GM12878 (cell line): ENCODE results near the gene TTLL8. TPM values are rescaled to one million over a fixed set of nuclear protein-coding genes. Genes with fewer than 3 reads are reported as not detected.

Experiments used
- ATAC-seq: fragments of 200-7000 bp; cut with Tn5 transposase; 3 replicates; pipeline ENCODE4 v1.9.1; 2020; ENCODE audit warnings: mild to moderate bottlenecking, moderate library complexity
- BruUV-seq: library from RNA; stranded (reverse); fragments of 400-500 nt; replicated peaks from 2 replicates; lab custom pipeline; 2021; lab: Mats Ljungman, UMichigan
- CTCF ChIA-PET: fragments of 300-600 bp; sonication (Branson Sonifier 250); formaldehyde crosslinking; extraction: SDS; loops from one replicate; lab custom pipeline; 2021; ENCODE audit warnings: inconsistent platforms; lab: Yijun Ruan, JAX
- POLR2A ChIA-PET: fragments of 350-600 bp; formaldehyde crosslinking; extraction: SDS; loops from one replicate; lab custom pipeline; 2021; ENCODE audit warnings: inconsistent platforms; lab: Charles Lee
- RAD21 ChIA-PET: fragments of 300-600 bp; sonication (Branson Sonifier 250); formaldehyde crosslinking; loops from one replicate; lab custom pipeline; 2023; ENCODE audit warnings: antibody characterized with exemption; ENCODE audit not compliant: unreplicated experiment; lab: Charles Lee
- SMC1A ChIA-PET: fragments of 300-600 bp; sonication (Branson Sonifier 250); formaldehyde crosslinking; loops from one replicate; lab custom pipeline; 2023; ENCODE audit not compliant: unreplicated experiment, uncharacterized antibody; lab: Charles Lee
- DNase-seq: peaks from one replicate; pipeline ENCODE4 v3.0.0-alpha.2; 2011; ENCODE audit warnings: low read depth, low spot score
- FAIRE-seq: peaks from 3 replicates; lab custom pipeline; 2011; peaks lifted over from hg19 to GRCh38; lab: Jason Lieb, UNC
- H2AFZ ChIP-seq: 2 replicates; pipeline ENCODE4 v1.6.0; 2011; ENCODE audit warnings: low read depth, low read length, control low read depth; ENCODE audit not compliant: control insufficient read depth
- H3K27ac ChIP-seq: 2 replicates; pipeline ENCODE4 v1.5.1; 2011; ENCODE audit warnings: control low read depth; ENCODE audit not compliant: control insufficient read depth, insufficient read depth
- H3K27me3 ChIP-seq, 2 experiments: replicated peaks in 1 of 2; 2 replicates each; pipeline versions ENCODE4 v1.6.0 to v1.6.1; 2011; ENCODE audit warnings: low read length in 1 of 2; ENCODE audit not compliant: control insufficient read depth in 2 of 2, insufficient read depth in 2 of 2
- H3K36me3 ChIP-seq, 2 experiments: 2 replicates each; pipeline ENCODE4 v1.5.1; 2011; ENCODE audit warnings: low read length in 1 of 2; ENCODE audit not compliant: control insufficient read depth in 2 of 2, insufficient read depth in 2 of 2
- H3K4me1 ChIP-seq: 2 replicates; pipeline ENCODE4 v1.6.1; 2011; ENCODE audit warnings: mild to moderate bottlenecking, low read length, moderate library complexity, mixed read lengths; ENCODE audit not compliant: control insufficient read depth, insufficient read depth
- H3K4me2 ChIP-seq: 2 replicates; pipeline ENCODE4 v1.6.0; 2011; ENCODE audit warnings: control low read depth; ENCODE audit not compliant: control insufficient read depth, insufficient read depth
- H3K4me3 ChIP-seq: fragments of 200-600 bp; sonication (generic); 2 replicates; pipeline ENCODE4 v1.5.1; 2016
- H3K79me2 ChIP-seq: 2 replicates; pipeline ENCODE4 v1.6.0; 2011; ENCODE audit warnings: low read length; ENCODE audit not compliant: control insufficient read depth, insufficient read depth
- H3K9ac ChIP-seq: 2 replicates; pipeline ENCODE4 v1.8.0; 2011; ENCODE audit warnings: low read length, control low read depth, mixed read lengths; ENCODE audit not compliant: control insufficient read depth, insufficient read depth
- H3K9me3 ChIP-seq: replicated peaks from 3 replicates; pipeline ENCODE4 v1.5.1; 2011; ENCODE audit warnings: mild to moderate bottlenecking, low read length; ENCODE audit not compliant: control insufficient read depth, insufficient read depth
- H4K20me1 ChIP-seq: 2 replicates; pipeline ENCODE4 v1.6.0; 2011; ENCODE audit not compliant: control insufficient read depth, insufficient read depth
- GABPA ChIP-seq: IDR thresholded peaks from 2 replicates; pipeline ENCODE4 v1.6.1; 2014; ENCODE audit warnings: antibody characterized with exemption, low read depth, mild to moderate bottlenecking, inconsistent platforms
- IKZF1 ChIP-seq: fragments of 450-650 bp; conservative IDR thresholded peaks from 2 replicates; pipeline ENCODE4 v1.6.1; 2017; ENCODE audit warnings: antibody characterized with exemption, mild to moderate bottlenecking
- WGBS: methylation state at CpG from one replicate; pipeline ENCODE4 v1.1.6; 2016; ENCODE audit warnings: low lambda C conversion rate; ENCODE audit not compliant: insufficient replicate concordance, insufficient coverage; ENCODE audit errors: missing lambda C conversion rate; 5-methylcytosine and 5-hydroxymethylcytosine counted together
- in situ Hi-C: fragments of 300-500 bp; cut with MboI; formaldehyde crosslinking; loops from 9 replicates; pipeline ENCODE4 v1.14.3; 2018; ENCODE audit warnings: mixed read lengths
- intact Hi-C: fragments of 100-400 bp; cut with micrococcal nuclease; formaldehyde crosslinking; loops from one replicate; pipeline ENCODE4 v1.14.2; 2022; ENCODE audit not compliant: unreplicated experiment
- polyA plus RNA-seq, 11 experiments: library from polyadenylated mRNA; depleted of rRNA in 4 of 11; unstranded in 6 of 11; stranded (reverse) in 5 of 11; fragments of >200 nt; fragmentation: Nextera tagmentation in 4 of 11; fragmentation: Illumina TruSeq in 1 of 11; extraction: Ambion mirVana in 4 of 11; extraction: Trizol in 1 of 11; gene quantifications; 1 replicate in 1 of 11; 2 replicates in 10 of 11; pipeline versions ENCODE4 v1.2.1 to v1.2.3, GENCODE V29; 2011 to 2016; ENCODE audit warnings: inconsistent platforms in 2 of 11, missing spikeins in 2 of 11, low read depth in 1 of 11
- total RNA-seq, 4 experiments: library from RNA; depleted of rRNA in 3 of 4; stranded (reverse); fragments of >200 nt in 3 of 4; fragmentation: Illumina TruSeq in 1 of 4; extraction: Trizol in 1 of 4; gene quantifications; 2 replicates each; pipeline versions ENCODE4 v1.2.1 to v1.2.3, GENCODE V29; 2013 to 2021
- TF ChIP-seq, protein P1 (sequence below): fragments of 450-650 bp; IDR thresholded peaks from 2 replicates; pipeline ENCODE4 v1.6.1; 2017; ENCODE audit warnings: low read depth, mild to moderate bottlenecking, moderate library complexity

The TTLL8 gene
- total and polyA plus RNA-seq, 10 of the 15 experiments (the other 5 are each of a cell fraction or from before 2014, with no cell fraction given), result not detected

DNA sequence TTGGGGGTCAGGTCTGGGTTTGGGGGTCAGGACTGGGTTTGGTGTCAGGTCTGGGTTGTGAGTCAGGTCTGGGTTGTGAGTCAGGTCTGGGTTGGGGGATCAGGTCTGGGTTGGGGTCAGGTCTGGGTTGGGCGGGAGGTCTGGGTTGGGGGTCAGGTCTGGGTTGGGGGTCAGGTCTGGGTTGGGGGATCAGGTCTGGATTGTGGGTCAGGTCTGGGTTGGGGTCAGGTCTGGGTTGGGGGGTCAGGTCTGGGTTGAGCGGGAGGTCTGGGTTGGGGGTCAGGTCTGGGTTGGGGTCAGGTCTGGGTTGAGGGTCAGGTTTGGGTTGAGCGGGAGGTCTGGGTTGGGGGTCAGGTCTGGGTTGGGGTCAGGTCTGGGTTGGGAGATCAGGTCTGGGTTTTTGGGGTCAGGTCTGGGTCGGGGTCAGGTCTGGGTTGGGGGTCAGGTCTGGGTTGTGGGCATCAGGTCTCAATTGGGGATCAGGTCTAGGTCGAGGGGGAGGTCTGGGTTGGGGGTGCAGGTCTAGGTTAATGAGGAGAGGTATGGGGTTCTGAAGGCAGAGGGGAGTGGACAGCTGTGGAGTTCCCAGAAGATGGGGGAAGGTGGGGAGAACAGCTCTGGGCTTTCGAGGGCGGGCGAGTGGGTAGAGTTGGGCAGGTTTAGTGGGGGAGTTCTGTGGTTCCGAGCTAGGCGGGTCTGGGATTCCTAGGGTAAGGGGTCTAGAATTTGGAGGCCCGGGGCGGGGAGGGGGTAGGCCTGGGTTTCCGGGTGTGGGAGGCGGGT is 629 bp downstream of the TTLL8 start:
- FAIRE-seq, result no peak
- no peaks in the 10 kb centered on the region for H4K20me1 ChIP-seq
- no peak for ATAC-seq
- H3K4me3 ChIP-seq, result no peak overlapping the region
- intact Hi-C loops (no loop called here), in situ Hi-C loops (no loop called here)
- 0 out of 2 replicates have a peak, but pooled peaks cover 3% of the 10 kb centered on the region for H3K4me1 ChIP-seq
- TF ChIP-seq GABPA (no peak), IKZF1 (no peak)
- TF ChIP-seq, protein P1, sequence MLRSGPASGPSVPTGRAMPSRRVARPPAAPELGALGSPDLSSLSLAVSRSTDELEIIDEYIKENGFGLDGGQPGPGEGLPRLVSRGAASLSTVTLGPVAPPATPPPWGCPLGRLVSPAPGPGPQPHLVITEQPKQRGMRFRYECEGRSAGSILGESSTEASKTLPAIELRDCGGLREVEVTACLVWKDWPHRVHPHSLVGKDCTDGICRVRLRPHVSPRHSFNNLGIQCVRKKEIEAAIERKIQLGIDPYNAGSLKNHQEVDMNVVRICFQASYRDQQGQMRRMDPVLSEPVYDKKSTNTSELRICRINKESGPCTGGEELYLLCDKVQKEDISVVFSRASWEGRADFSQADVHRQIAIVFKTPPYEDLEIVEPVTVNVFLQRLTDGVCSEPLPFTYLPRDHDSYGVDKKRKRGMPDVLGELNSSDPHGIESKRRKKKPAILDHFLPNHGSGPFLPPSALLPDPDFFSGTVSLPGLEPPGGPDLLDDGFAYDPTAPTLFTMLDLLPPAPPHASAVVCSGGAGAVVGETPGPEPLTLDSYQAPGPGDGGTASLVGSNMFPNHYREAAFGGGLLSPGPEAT, result no peak
- H3K79me2 ChIP-seq, result no peaks in the 10 kb centered on the region
- H3K9ac ChIP-seq, result no peak overlapping the region
- POLR2A ChIA-PET, result no interaction called here
- SMC1A ChIA-PET, result no interaction called here
- no peak overlapping the region for H3K27ac ChIP-seq
- 7% methylated on average over 5 of the region's 14 CpGs for WGBS
- peaks cover 3% of the 10 kb centered on the region; the same call in 1 of the 3 replicates for H3K9me3 ChIP-seq
- no peak overlapping the region for H3K4me2 ChIP-seq
- CTCF ChIA-PET, result no interaction called here
- RAD21 ChIA-PET, result interaction anchor here (1.6 kb wide), 1 partner anchor 27 kb away, joined by 3 read pairs; no protein-coding TSS in a partner anchor
- H3K36me3 ChIP-seq, result no peaks in the 10 kb centered on the region
- no peaks in the 10 kb centered on the region; a peak in 2 of 4 replicates for H3K27me3 ChIP-seq
- no peak for DNase-seq
- no peak overlapping the region for H2AFZ ChIP-seq
- no TSS peak for BruUV-seq
